HG02678 (cell line): ENCODE data around the gene CUL9.

Experiments used
- ATAC-seq: cut with Tn5 transposase; IDR thresholded peaks from one replicate; pipeline ENCODE4 v1.9.1; 2021; ENCODE audit warnings: mild to moderate bottlenecking, moderate library complexity; ENCODE audit not compliant: unreplicated experiment

Gene CUL9

GRCh38 chr6:43172104-43173007 lies 9.6 kb upstream of the CUL9 start:
- ATAC-seq: no peak

- no peak for ATAC-seq
These were observed 8.3 kb upstream of the CUL9 start for GRCh38 chr6:43173591-43174262.

GRCh38 chr6:43174263-43175112 lies 7.5 kb upstream of the CUL9 start:
- ATAC-seq: peak; percentile 68

- ATAC-seq: no peak
These were observed 6.1 kb upstream of the CUL9 start for GRCh38 chr6:43175676-43176422.

GRCh38 chr6:43176423-43176786 lies 5.6 kb upstream of the CUL9 start:
- ATAC-seq: no peak

GRCh38 chr6:43178150-43178549 lies 3.8 kb upstream of the CUL9 start:
- ATAC-seq: no peak

GRCh38 chr6:43178951-43179830 lies 2.8 kb upstream of the CUL9 start:
- no peak for ATAC-seq

- ATAC-seq: no peak
These were observed 1.9 kb upstream of the CUL9 start for GRCh38 chr6:43180058-43180457.

- ATAC-seq: no peak
These were observed 1.0 kb upstream of the CUL9 start for GRCh38 chr6:43180985-43181384.

- no peak for ATAC-seq
These were observed 415 bp upstream of the CUL9 start for GRCh38 chr6:43181621-43181941.

GRCh38 chr6:43183441-43183840 lies 1.4 kb downstream of the CUL9 start:
- ATAC-seq: no peak

GRCh38 chr6:43184268-43184985 lies 2.4 kb downstream of the CUL9 start:
- ATAC-seq: no peak

GRCh38 chr6:43185391-43185985 lies 3.5 kb downstream of the CUL9 start:
- ATAC-seq: no peak

- ATAC-seq: no peak
These were observed 4.0 kb downstream of the CUL9 start for GRCh38 chr6:43186019-43186418.

GRCh38 chr6:43186706-43187105 lies 4.7 kb downstream of the CUL9 start:
- ATAC-seq: no peak

GRCh38 chr6:43187821-43188220 lies 5.8 kb downstream of the CUL9 start:
- no peak for ATAC-seq

GRCh38 chr6:43188426-43188825 lies 6.4 kb downstream of the CUL9 start:
- no peak for ATAC-seq

- ATAC-seq: no peak
These were observed 7.8 kb downstream of the CUL9 start for GRCh38 chr6:43189776-43190304.

GRCh38 chr6:43192911-43193310 lies 10.9 kb downstream of the CUL9 start:
- no peak for ATAC-seq
